Transverse colon (tissue), 4 donors: ENCODE measurements around the gene KIF21A.

Source experiments
- CTCF ChIP-seq, 5 experiments: fragments of 200-600 bp in 3 of 5; fragments of 450-650 bp in 2 of 5; sonication (generic) in 3 of 5; IDR thresholded peaks; 1 replicate in 2 of 5; 2 replicates in 3 of 5; pipeline ENCODE4 v1.5.1; 2016 to 2017; ENCODE audit warnings: antibody characterized with exemption in 5 of 5, inconsistent platforms in 3 of 5, mild to moderate bottlenecking in 2 of 5, moderate library complexity in 1 of 5
- POLR2AphosphoS5 ChIP-seq, 3 donors: sonication (generic); formaldehyde crosslinking; IDR thresholded peaks; one replicate each; pipeline ENCODE4 v1.6.1; 2016; ENCODE audit warnings: antibody characterized with exemption in 3 of 3

- no peak for TF ChIP-seq CTCF (IDR thresholded peaks at IDR 0.05)
- TF ChIP-seq POLR2AphosphoS5 (IDR thresholded peaks at IDR 0.05) = no peak
Measured at GRCh38 chr12:39364196-39364595, 78.7 kb downstream of the KIF21A start.
